PC-3 (cell line): ENCODE results near the gene UNC93B1. TPM values are rescaled to one million over a fixed set of nuclear protein-coding genes. Genes with fewer than 3 reads are reported as not detected.
"Not testable (repeated sequence)": the region's sequence is repeated elsewhere in the genome, so short reads cannot be mapped to it uniquely, and the experiment has no call there.

ENCODE experiments used
- ATAC-seq: fragments of 200-7000 bp; cut with Tn5 transposase; 2 replicates; pipeline ENCODE4 v1.9.1; 2020; ENCODE audit warnings: mild to moderate bottlenecking, moderate library complexity
- BruUV-seq: library from RNA; stranded (reverse); fragments of 400-500 nt; replicated peaks from 2 replicates; lab custom pipeline; 2021; lab: Mats Ljungman, UMichigan
- CTCF ChIA-PET: fragments of 300-600 bp; sonication (Branson Sonifier 250); formaldehyde crosslinking; loops from one replicate; lab custom pipeline; 2022; ENCODE audit warnings: antibody characterized with exemption; lab: Charles Lee
- POLR2A ChIA-PET: fragments of 300-600 bp; sonication (Branson Sonifier 250); formaldehyde crosslinking; loops from one replicate; lab custom pipeline; 2022; ENCODE audit warnings: antibody characterized with exemption; ENCODE audit not compliant: unreplicated experiment; lab: Charles Lee
- DNase-seq: peaks from one replicate; pipeline ENCODE4 v3.0.0-alpha.2; 2015
- H2AFZ ChIP-seq: fragments of 300-600 bp; sonication (generic); 2 replicates; pipeline ENCODE4 v1.6.0; 2016; ENCODE audit warnings: antibody characterized with exemption, low read length
- H3F3A ChIP-seq: fragments of 300-600 bp; sonication (generic); one replicate; pipeline ENCODE4 v1.6.0; 2017; ENCODE audit warnings: antibody characterized with exemption, low read length, control low read depth, mild to moderate bottlenecking; ENCODE audit not compliant: unreplicated experiment
- H3K27ac ChIP-seq: fragments of 300-600 bp; sonication (generic); 2 replicates; pipeline ENCODE4 v1.5.1; 2016; ENCODE audit warnings: mild to moderate bottlenecking, low read length
- H3K27me3 ChIP-seq: fragments of 300-600 bp; sonication (generic); 2 replicates; pipeline ENCODE4 v1.6.1; 2016; ENCODE audit warnings: low read length, mixed read lengths
- H3K36me3 ChIP-seq: fragments of 300-600 bp; sonication (generic); 2 replicates; pipeline ENCODE4 v1.6.1; 2016; ENCODE audit warnings: low read depth, mixed run types, low read length, mixed read lengths
- H3K4me1 ChIP-seq: fragments of 300-600 bp; sonication (generic); 2 replicates; pipeline ENCODE4 v1.5.1; 2016; ENCODE audit warnings: low read length; ENCODE audit not compliant: insufficient read depth
- H3K4me2 ChIP-seq: fragments of 300-600 bp; sonication (generic); 2 replicates; pipeline ENCODE4 v1.6.0; 2016; ENCODE audit warnings: low read length
- H3K4me3 ChIP-seq: fragments of 300-600 bp; sonication (generic); 2 replicates; pipeline ENCODE4 v1.5.1; 2016; ENCODE audit warnings: mild to moderate bottlenecking, low read length, mixed read lengths
- H3K79me2 ChIP-seq: fragments of 300-600 bp; sonication (generic); 2 replicates; pipeline ENCODE4 v1.6.1; 2017; ENCODE audit warnings: low read length, mixed read lengths
- H3K9ac ChIP-seq: fragments of 300-600 bp; sonication (generic); 2 replicates; pipeline ENCODE4 v1.6.0; 2016; ENCODE audit warnings: mild to moderate bottlenecking, low read length
- H3K9me2 ChIP-seq: fragments of 300-600 bp; sonication (generic); replicated peaks from 2 replicates; pipeline ENCODE4 v1.6.1; 2016; ENCODE audit warnings: mixed run types, low read length, mixed read lengths
- H3K9me3 ChIP-seq: fragments of 300-600 bp; sonication (generic); 2 replicates; pipeline ENCODE4 v1.6.1; 2016; ENCODE audit warnings: low read length, mixed read lengths
- H4K20me1 ChIP-seq: fragments of 300-600 bp; sonication (generic); 2 replicates; pipeline ENCODE4 v1.6.1; 2016; ENCODE audit warnings: low read length, mixed read lengths
- CTCF ChIP-seq: fragments of 300-600 bp; sonication (generic); conservative IDR thresholded peaks from 2 replicates; pipeline ENCODE4 v1.5.1; 2017; ENCODE audit warnings: antibody characterized with exemption, low read depth, mild to moderate bottlenecking, low read length
- EZH2 ChIP-seq: fragments of 300-600 bp; sonication (generic); IDR thresholded peaks from one replicate; pipeline ENCODE4 v1.6.1; 2017; ENCODE audit warnings: antibody characterized with exemption, mild to moderate bottlenecking, low read length; ENCODE audit not compliant: unreplicated experiment
- EZH2phosphoT487 ChIP-seq: fragments of 300-600 bp; sonication (generic); IDR thresholded peaks from 2 replicates; pipeline ENCODE4 v1.6.1; 2018; ENCODE audit warnings: mild to moderate bottlenecking, antibody characterized with exemption, low read length, borderline replicate concordance
- intact Hi-C: fragments of 100-400 bp; cut with micrococcal nuclease; formaldehyde crosslinking; loops from 2 replicates; pipeline ENCODE4 v1.9.0; 2023
- total RNA-seq: library from RNA; depleted of rRNA; stranded (reverse); fragments of >200 nt; gene quantifications from 2 replicates; pipeline ENCODE4 v1.2.3, GENCODE V29; 2014

Gene UNC93B1
- total RNA-seq, 1 experiment from 2014 or later: 66.8 TPM

- Histone ChIP-seq H2AFZ (no peak overlapping the region), H3K9me3 (no peaks in the 10 kb centered on the region), H4K20me1 (no peaks in the 10 kb centered on the region), H3K4me1 (peaks cover 7% of the 10 kb centered on the region), H3K4me3 (no peak overlapping the region), H3F3A (no peaks in the 10 kb centered on the region), H3K79me2 (no peaks in the 10 kb centered on the region), H3K9me2 (no peaks in the 10 kb centered on the region), H3K27me3 (no peaks in the 10 kb centered on the region), H3K9ac (no peak overlapping the region), H3K4me2 (no peak overlapping the region), H3K27ac (no peak overlapping the region), H3K36me3 (no peaks in the 10 kb centered on the region)
- ATAC-seq: no peak
- BruUV-seq: no TSS peak
- intact Hi-C loops: no loop called here
- TF ChIP-seq EZH2phosphoT487 (no peak), EZH2 (no peak), CTCF (no peak)
- ChIA-PET CTCF (no interaction called here), POLR2A (no interaction called here)
- no peak for DNase-seq
These were observed 19.9 kb downstream of the UNC93B1 start for GRCh38 chr11:67983951-67984350.

- H3K27me3 ChIP-seq, ATAC-seq, CTCF ChIA-PET, POLR2A ChIA-PET, H2AFZ ChIP-seq, H3K4me2 ChIP-seq, H3F3A ChIP-seq, H3K79me2 ChIP-seq, H3K9me3 ChIP-seq, H4K20me1 ChIP-seq, H3K36me3 ChIP-seq, DNase-seq, H3K27ac ChIP-seq, H3K9me2 ChIP-seq, H3K4me3 ChIP-seq, H3K9ac ChIP-seq, intact Hi-C loops, BruUV-seq: not testable (repeated sequence)
- H3K4me1 ChIP-seq: peaks cover 15% of the 10 kb centered on the region
These were observed 21.5 kb downstream of the UNC93B1 start for GRCh38 chr11:67982255-67982857.

- H3K9ac ChIP-seq, H3K27ac ChIP-seq, BruUV-seq, H2AFZ ChIP-seq, H4K20me1 ChIP-seq, DNase-seq, H3K27me3 ChIP-seq, ATAC-seq, H3K9me3 ChIP-seq, H3K79me2 ChIP-seq, CTCF ChIA-PET, intact Hi-C loops, H3K36me3 ChIP-seq, H3K4me2 ChIP-seq, H3F3A ChIP-seq, POLR2A ChIA-PET, H3K4me3 ChIP-seq, H3K9me2 ChIP-seq: not testable (repeated sequence)
- H3K4me1 ChIP-seq: peaks cover 15% of the 10 kb centered on the region
These were observed 22.7 kb downstream of the UNC93B1 start for GRCh38 chr11:67981226-67981625.

GRCh38 chr11:67978766-67979418 lies 25.0 kb downstream of the UNC93B1 start:
- BruUV-seq, H4K20me1 ChIP-seq, H3K9me2 ChIP-seq, POLR2A ChIA-PET, H3K9me3 ChIP-seq, H3K9ac ChIP-seq, ATAC-seq, H3K79me2 ChIP-seq, H3K27me3 ChIP-seq, intact Hi-C loops, H3F3A ChIP-seq, H3K36me3 ChIP-seq: not testable (repeated sequence)
- DNase-seq: peak; percentile 91
- Histone ChIP-seq H3K4me3 (peak overlapping the region; percentile 57), H3K27ac (0 out of 2 replicates have a peak overlapping the region, but pooled peaks have one; percentile 18), H3K4me1 (peaks cover 15% of the 10 kb centered on the region), H3K4me2 (peak overlapping the region; percentile 83), H2AFZ (peak overlapping the region; percentile 82)
- CTCF ChIA-PET: interaction anchor here (0.8 kb wide), 1 partner anchor 23 kb away, joined by 3 read pairs; no protein-coding TSS in a partner anchor

- intact Hi-C loops, H3K9ac ChIP-seq, H3K9me3 ChIP-seq, DNase-seq, ATAC-seq, H3K4me3 ChIP-seq, H4K20me1 ChIP-seq, POLR2A ChIA-PET, H3K9me2 ChIP-seq, CTCF ChIA-PET, BruUV-seq, H3K4me2 ChIP-seq, H3K27me3 ChIP-seq, H3K36me3 ChIP-seq, H2AFZ ChIP-seq, H3K27ac ChIP-seq, H3F3A ChIP-seq, H3K79me2 ChIP-seq: not testable (repeated sequence)
- H3K4me1 ChIP-seq: peaks cover 15% of the 10 kb centered on the region
These were observed 29.2 kb downstream of the UNC93B1 start for GRCh38 chr11:67974746-67975145.
